ENCODE measurements around the gene STK26. TPM values are rescaled to one million over a fixed set of nuclear protein-coding genes. Genes with fewer than 3 reads are reported as not detected.

STK26 gene
- total and polyA plus RNA-seq, 2 donors (not counting 3 experiments of a cell fraction or from before 2014, with no cell fraction given), result 0.87 to 3.7 TPM

GRCh38 chrX:132086672-132087071 is 63.6 kb downstream of the STK26 start:
- no peaks in the 10 kb centered on the region for H3K79me2 ChIP-seq (ENCODE audit: control insufficient read depth, insufficient read depth, low read length)
- intact Hi-C loops (cut with micrococcal nuclease), result loop anchor here (2.0 to 10.0 kb wide), 3 partner anchors 64 to 531 kb away; partner anchors contain the start of genes MBNL3 and STK26
- peak overlapping the region; percentile 55 for H3K4me2 ChIP-seq (ENCODE audit: insufficient read depth, low read length)
- H4K20me1 ChIP-seq (replicated peaks; ENCODE audit: control insufficient read depth, extremely low read depth, insufficient read depth, low read length), result no peaks in the 10 kb centered on the region
- TF ChIP-seq FOS (IDR thresholded peaks at IDR 0.05; ENCODE audit: borderline replicate concordance, insufficient read depth, low read length), result peak; percentile 39
- TF ChIP-seq GATA2 (IDR thresholded peaks at IDR 0.05; ENCODE audit: insufficient read depth, insufficient read length, low read depth, low read length), result no peak
- H2AFZ ChIP-seq (ENCODE audit: low read depth, low read length), result no peak overlapping the region
- H3K9me1 ChIP-seq (replicated peaks; ENCODE audit: control insufficient read depth, extremely low read depth, insufficient read depth, low read length), result no peaks in the 10 kb centered on the region
- DNase-seq (ENCODE audit: low read depth, low spot score), result peak; percentile 47
- no peaks in the 10 kb centered on the region for H3K27me3 ChIP-seq (ENCODE audit: control insufficient read depth in 2 of 2, insufficient read depth in 2 of 2, low read length in 2 of 2)
- ChIA-PET CTCF (interaction anchor here (1.0 to 1.7 kb wide), 3 partner anchors 8 to 15 kb away, joined by 3 to 9 read pairs (median 4); no protein-coding TSS in a partner anchor), POLR2A (no interaction called here)
- no peaks in the 10 kb centered on the region for H3K36me3 ChIP-seq (ENCODE audit: control insufficient read depth in 2 of 2, extremely low read depth in 1 of 2, insufficient read depth in 2 of 2, low read length in 2 of 2)
- H3K4me1 ChIP-seq (ENCODE audit: control insufficient read depth, extremely low read depth, insufficient read depth, low read length), result peaks cover 14% of the 10 kb centered on the region
- no peak overlapping the region for H3K4me3 ChIP-seq (replicated peaks in 1 of 3; ENCODE audit: insufficient read depth in 1 of 3, low read depth in 1 of 3, low read length in 3 of 3)
- no peaks in the 10 kb centered on the region for H3K9me3 ChIP-seq (replicated peaks; ENCODE audit: control insufficient read depth, insufficient read depth, low read length)
- BruUV-seq (replicated peaks), result no TSS peak
- FAIRE-seq, result peak; percentile 12
- peak overlapping the region; percentile 11 for H3K27ac ChIP-seq (ENCODE audit: insufficient read depth, low read depth, low read length)
- H3K9ac ChIP-seq (replicated peaks; ENCODE audit: extremely low read depth, insufficient read depth, low read length), result no peak overlapping the region
- dilution Hi-C loops (cut with MboI; ENCODE audit: extremely low pct_ligation_motif_present, low sequenced_read_pairs), result no loop called here

GRCh38 chrX:132088864-132089263 is 65.8 kb downstream of the STK26 start:
- Histone ChIP-seq H3K4me1 (ENCODE audit: control insufficient read depth, extremely low read depth, insufficient read depth, low read length) (peaks cover 14% of the 10 kb centered on the region), H3K4me3 (replicated peaks in 1 of 3; ENCODE audit: insufficient read depth in 1 of 3, low read depth in 1 of 3, low read length in 3 of 3) (no peak overlapping the region), H3K9me3 (replicated peaks; ENCODE audit: control insufficient read depth, insufficient read depth, low read length) (no peaks in the 10 kb centered on the region), H3K27me3 (ENCODE audit: control insufficient read depth in 2 of 2, insufficient read depth in 2 of 2, low read length in 2 of 2) (no peaks in the 10 kb centered on the region), H3K79me2 (ENCODE audit: control insufficient read depth, insufficient read depth, low read length) (no peaks in the 10 kb centered on the region), H4K20me1 (replicated peaks; ENCODE audit: control insufficient read depth, extremely low read depth, insufficient read depth, low read length) (no peaks in the 10 kb centered on the region), H3K9ac (replicated peaks; ENCODE audit: extremely low read depth, insufficient read depth, low read length) (no peak overlapping the region), H3K4me2 (ENCODE audit: insufficient read depth, low read length) (no peak overlapping the region), H2AFZ (ENCODE audit: low read depth, low read length) (no peak overlapping the region), H3K9me1 (replicated peaks; ENCODE audit: control insufficient read depth, extremely low read depth, insufficient read depth, low read length) (no peaks in the 10 kb centered on the region), H3K27ac (ENCODE audit: insufficient read depth, low read depth, low read length) (no peak overlapping the region), H3K36me3 (ENCODE audit: control insufficient read depth in 2 of 2, extremely low read depth in 1 of 2, insufficient read depth in 2 of 2, low read length in 2 of 2) (no peaks in the 10 kb centered on the region)
- dilution Hi-C loops (cut with MboI; ENCODE audit: extremely low pct_ligation_motif_present, low sequenced_read_pairs), result no loop called here
- TF ChIP-seq JUN (IDR thresholded peaks at IDR 0.05; ENCODE audit: borderline replicate concordance, insufficient read depth, insufficient read length, low read depth), result no peak
- TF ChIP-seq POLR2A (IDR thresholded peaks at IDR 0.05; ENCODE audit: low read depth, low read length), result no peak
- TF ChIP-seq CTCF (IDR thresholded peaks at IDR 0.05; ENCODE audit: extremely low read depth in 1 of 2, insufficient read depth in 1 of 2, low read depth in 1 of 2, low read length in 2 of 2), result no peak
- ChIA-PET CTCF (no interaction called here), POLR2A (no interaction called here)
- intact Hi-C loops (cut with micrococcal nuclease), result loop anchor here (5.0 to 10.0 kb wide), 2 partner anchors 396 to 528 kb away; partner anchors contain the start of gene MBNL3
- no TSS peak for BruUV-seq (replicated peaks)
- DNase-seq (ENCODE audit: low read depth, low spot score), result no peak
- no peak for FAIRE-seq

All from endothelial cell of umbilical vein (primary cell).